GM19324 (cell line): Measurements from ENCODE around the gene ILKAP.

ENCODE experiments used
- ATAC-seq: cut with Tn5 transposase; IDR thresholded peaks from one replicate; pipeline ENCODE4 v1.9.1; 2021; ENCODE audit warnings: mild to moderate bottlenecking, moderate library complexity; ENCODE audit not compliant: unreplicated experiment, low FRiP score

Gene ILKAP

DNA sequence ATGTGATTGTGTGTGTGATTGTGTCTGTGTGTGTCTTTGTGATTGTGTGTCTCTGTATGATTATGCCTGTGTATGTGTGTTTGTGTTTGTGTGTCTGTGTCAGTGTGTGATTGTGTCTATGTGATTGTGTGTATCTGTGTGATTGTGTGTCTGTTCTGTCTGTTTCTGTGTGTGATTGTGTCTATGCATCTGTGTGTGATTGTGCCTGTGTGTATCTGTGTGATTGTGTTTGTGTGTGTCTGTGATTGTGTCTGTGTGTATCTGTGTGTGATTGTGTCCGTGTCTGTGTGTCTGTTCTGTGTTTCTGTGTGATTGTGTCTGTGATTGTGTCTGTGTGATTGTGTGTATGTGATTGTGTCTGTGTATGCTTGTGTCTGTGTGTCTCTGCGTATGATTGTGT is 77.2 kb downstream of the ILKAP start:
- ATAC-seq: no peak

DNA sequence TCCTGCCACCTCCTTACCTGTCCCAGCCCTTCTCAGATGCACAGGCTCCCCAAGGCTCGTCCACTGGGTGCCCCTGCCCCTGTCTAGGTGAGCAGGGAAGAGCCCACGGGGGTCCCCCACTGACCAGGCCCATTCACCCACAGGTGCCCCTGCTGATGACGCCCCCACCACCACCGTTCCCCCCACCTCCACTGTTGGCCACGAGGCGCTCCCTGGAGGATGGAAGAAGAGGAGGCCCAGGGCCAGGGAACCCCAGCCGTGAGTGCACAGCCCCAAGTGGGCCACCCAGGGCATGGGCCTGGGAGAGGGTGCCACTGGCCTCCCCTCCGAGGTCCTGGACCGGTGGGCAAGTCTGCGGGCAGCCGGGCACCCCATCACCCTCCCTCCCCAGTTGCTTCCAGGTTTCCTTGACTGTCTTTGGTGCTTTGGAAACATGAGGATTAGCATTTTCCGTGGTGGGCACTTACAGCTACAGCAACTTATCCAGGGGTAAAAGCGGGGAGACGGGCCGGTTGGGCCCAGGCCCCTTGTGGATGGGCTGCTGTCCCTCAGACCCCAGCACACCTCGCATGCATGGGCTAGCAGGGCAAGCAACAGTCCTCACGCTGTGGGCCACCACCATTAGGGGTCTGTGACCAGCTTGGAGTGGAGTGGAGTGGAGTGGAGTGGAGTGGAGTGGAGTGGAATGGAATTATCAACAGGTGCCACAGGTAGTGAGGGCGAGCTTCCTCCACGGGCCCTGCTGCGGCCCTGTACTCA is 78.2 kb downstream of the ILKAP start:
- ATAC-seq: no peak

DNA sequence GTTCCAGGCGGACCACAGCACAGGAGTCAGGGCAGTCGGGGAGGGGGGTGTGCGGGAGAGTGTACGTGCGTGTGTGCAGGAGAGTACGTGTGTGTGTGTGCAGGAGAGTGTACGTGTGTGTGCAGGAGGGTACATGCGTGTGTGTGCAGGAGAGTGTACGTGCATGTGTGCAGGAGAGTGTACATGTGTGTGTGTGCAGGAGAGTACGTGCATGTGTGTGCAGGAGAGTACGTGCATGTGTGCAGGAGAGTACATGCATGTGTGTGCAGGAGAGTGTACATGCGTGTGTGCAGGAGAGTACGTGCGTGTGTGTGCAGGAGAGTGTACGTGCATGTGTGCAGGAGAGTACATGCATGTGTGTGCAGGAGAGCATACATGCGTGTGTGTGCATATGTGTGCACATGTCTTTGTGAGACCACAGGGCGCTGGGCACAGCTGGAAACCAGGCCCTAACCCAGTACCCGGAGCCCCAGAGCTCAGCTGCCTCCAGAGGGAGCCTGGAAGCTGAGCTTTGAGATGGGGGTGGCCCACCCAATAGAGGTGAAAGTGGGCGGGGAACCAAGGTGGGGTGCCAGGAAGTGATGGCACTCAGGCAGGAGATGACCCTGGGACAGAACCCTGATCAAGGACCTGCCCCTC is 78.9 kb downstream of the ILKAP start:
- no peak for ATAC-seq

DNA sequence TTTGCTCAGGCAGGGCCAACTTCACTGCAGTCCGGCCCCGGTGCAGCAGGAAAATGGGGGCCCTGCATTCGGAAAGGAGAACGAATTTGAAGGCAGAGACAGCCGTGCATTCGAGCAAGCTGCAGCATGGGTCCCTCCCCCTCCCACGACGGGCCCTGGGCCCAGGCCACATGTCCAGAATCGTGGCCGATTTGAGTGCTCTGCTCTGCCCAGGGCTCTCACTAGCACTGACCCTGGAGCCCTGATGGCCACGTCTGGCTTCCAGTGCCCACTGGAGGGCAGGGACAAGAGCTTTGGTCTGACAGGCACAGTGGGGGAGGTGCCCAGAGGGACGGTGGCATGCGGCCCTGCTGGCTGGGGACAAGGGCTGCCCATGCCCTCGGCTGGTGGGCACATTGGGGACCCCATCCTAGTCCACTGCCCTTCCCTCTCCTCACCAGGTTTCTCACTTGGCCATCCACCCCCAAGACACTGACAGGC is 79.5 kb downstream of the ILKAP start:
- no peak for ATAC-seq

DNA sequence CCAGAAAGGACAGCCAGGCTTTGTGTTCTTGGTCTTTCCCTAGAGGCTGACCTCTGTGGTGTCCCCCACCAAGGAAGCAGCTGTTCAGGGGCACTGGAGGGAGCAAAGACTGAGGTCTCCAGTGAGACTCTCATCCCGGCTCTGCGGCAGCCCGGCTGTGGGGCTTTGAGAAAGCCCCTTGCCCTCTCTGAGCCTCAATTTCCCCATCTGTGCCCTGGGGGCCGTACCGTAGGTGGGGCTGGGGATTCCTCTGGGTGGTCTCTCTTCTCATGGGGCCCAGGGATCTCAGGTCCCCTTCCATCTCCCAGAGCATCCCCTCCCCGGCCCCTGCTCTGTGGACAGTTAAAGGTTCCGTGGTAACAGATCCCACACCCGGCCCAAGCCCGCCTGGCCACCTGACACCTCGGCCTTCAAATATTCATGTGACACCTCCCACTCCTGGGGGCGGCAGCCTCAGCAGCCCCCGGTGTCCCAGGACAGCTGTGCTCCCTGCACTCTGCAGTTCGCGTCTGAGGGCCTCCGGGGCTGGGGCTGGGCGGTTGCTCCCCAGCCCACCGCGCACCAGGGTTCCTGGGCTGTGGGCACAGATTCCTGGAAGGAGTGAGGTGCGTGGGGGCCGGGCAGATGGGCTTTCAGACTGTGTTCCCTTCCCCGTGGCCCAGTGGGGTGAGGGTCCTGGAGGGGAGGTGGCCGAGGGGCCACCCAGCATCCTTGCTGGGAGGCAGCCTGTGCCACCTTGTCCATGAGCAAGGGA is 80.1 kb downstream of the ILKAP start:
- ATAC-seq: no peak

DNA sequence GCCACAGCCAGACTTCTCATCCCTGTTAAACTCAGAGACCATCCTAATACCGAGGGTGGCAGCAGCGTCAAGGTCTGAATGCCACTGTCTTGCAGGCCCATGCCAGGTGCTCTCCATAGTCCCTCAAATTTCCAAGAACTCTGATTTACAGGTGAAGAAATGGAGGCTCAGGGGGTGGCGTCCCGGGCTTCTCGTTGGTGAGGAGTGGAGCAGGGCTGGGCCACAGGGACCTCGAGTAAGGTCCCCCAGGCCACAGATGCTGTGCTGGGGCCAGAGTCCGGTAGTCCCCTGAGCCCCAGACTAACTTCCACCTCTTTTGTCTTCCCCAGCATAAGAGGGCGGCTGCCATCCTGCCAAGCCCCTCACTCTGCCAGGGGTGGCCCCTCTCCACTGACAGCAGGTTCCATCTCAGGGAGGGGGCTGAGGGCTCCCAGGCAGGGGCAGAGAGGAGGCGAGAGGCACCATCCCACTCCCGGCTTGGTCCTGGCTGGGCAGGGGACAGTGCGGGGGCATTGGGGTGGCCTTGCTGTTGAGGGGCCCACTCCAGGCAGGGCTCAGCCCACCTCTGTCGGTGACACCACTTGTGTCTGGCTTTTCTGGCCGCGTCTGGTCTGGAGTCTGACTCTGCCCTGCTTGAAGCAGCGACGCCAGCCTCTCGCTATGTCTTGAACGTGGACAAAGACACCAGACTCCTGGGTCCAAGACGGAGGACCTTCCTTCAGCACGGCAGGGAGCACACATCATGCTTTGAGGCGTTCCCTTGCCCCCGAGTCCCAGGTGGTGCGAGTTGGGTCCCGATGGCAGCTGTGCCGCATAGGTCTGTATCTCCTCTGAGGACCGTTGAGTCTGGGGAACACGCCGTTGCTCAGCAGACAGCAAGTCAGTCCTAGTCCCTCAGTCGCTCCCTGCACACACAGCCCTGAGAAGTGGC is 80.9 kb downstream of the ILKAP start:
- no peak for ATAC-seq

DNA sequence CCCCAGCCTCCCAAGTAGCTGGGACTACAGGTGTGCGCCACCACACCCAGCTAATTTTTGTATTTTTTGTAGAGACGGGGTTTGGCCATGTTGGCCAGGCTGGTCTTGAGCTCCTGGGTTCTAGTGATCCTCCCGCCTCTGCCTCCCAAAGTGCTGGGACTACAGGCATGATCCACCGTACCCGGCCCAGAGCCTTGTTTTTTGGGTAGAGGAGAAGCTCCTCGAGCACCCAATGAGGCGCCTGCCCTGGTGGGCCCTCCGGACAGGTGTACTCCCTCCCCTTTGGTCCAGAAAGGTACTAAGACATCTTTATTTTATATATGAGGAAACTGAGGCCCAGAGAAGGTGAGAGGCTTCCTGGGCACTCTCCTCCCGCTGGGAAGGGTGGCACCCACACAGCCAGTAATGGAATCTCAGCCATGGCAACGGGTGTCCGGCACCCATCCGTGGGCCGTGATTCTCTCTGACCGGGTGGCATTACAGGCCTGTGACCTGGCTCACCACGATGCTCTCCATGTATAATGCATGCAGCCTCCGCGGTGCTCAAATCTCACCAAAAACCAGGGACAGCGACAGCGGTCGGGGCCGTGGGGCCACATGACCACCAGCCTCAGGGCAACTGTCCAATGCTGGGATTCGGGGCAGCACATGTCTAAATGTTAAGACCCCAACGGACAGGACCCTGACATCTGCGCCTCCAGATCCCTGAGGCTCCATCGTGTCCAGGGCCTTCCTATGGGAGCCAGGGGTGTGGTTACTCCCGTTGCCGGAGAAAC is 81.8 kb downstream of the ILKAP start:
- ATAC-seq: no peak

DNA sequence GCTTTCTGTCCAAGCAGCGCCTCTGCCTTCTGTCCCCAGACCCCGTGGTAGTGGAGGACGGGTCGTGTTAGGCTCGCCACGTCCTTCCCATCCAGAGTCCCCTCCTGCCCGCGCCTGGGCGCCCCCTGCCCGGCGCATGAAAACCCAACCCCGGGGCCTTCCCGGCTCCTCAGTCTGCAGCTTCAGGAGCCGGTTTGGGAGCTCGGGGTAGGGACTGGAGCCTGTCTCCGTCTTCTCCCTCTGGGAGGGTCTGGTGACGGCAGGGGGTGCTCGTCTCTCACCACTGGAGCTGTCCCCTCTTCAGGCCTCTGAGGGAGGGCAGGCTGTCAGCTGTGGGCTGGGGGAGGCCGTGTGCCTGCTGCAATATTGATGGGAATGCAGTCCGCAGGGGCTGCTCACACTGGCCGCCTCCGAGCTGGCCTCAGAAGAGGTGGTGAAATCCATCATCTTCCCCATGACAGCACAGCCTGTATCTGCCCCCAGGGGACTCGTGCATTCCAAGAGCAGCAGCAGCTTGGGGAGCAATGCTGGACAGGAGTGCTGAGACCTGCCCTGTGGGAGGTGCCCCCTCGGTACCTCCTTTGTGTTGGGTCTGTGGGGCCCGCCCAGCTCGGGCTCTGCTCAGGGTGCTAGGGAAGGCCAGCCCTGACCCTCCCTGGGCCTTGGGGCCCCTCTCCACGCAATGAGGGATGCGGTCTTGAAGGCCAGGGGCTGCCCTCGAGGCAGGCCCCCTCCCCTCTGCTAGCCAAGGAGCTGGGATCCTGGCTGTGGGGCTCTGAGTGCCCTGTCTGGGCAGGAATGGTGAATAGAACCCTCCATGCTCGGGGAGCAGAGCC is 82.8 kb downstream of the ILKAP start:
- no peak for ATAC-seq
